Measurements from ENCODE around the gene BICC1. TPM values are rescaled to one million over a fixed set of nuclear protein-coding genes. Genes with fewer than 3 reads are reported as not detected.

Gene BICC1
- 91.3 and 105 TPM in 2 replicates for total RNA-seq (2014; rRNA removed; shearing (Covaris generic); ENCODE audit: low replicate concordance)

- DNase-seq (ENCODE audit: low read depth): peak; percentile 71
Measured at GRCh38 chr10:58512491-58513187, at the start of gene BICC1. Gene BICC1, plus strand, starts transcription at chr10:58512872. Its CDS starts 272 bp downstream, at chr10:58513144.

GRCh38 chr10:58464956-58465355, 47.7 kb upstream of the BICC1 start:
- no peak for DNase-seq (ENCODE audit: low read depth)
- in situ Hi-C loops (cut with HindIII; ENCODE audit: low pct_unique_long_range_greater_than_20kb, low sequenced_read_pairs): no loop called here

More at GRCh38 chr10:58512491-58513187, at the start of gene BICC1:
- in situ Hi-C loops (cut with HindIII; ENCODE audit: low pct_unique_long_range_greater_than_20kb, low sequenced_read_pairs): no loop called here

- in situ Hi-C loops (cut with HindIII; ENCODE audit: low pct_unique_long_range_greater_than_20kb, low sequenced_read_pairs): no loop called here
- no peak for DNase-seq (ENCODE audit: low read depth)
Measured at GRCh38 chr10:58465629-58466028, 47.0 kb upstream of the BICC1 start.

- no peak for DNase-seq (ENCODE audit: low read depth)
- in situ Hi-C loops (cut with HindIII; ENCODE audit: low pct_unique_long_range_greater_than_20kb, low sequenced_read_pairs): no loop called here
Measured at GRCh38 chr10:58467931-58468635, 44.6 kb upstream of the BICC1 start.

GRCh38 chr10:58473976-58474375, 38.7 kb upstream of the BICC1 start:
- in situ Hi-C loops (cut with HindIII; ENCODE audit: low pct_unique_long_range_greater_than_20kb, low sequenced_read_pairs): no loop called here
- peak; percentile 23 for DNase-seq (ENCODE audit: low read depth)

- in situ Hi-C loops (cut with HindIII; ENCODE audit: low pct_unique_long_range_greater_than_20kb, low sequenced_read_pairs): no loop called here
- peak; percentile 54 for DNase-seq (ENCODE audit: low read depth)
Measured at GRCh38 chr10:58475322-58476277, 37.1 kb upstream of the BICC1 start.

GRCh38 chr10:58477122-58477521, 35.5 kb upstream of the BICC1 start:
- no peak for DNase-seq (ENCODE audit: low read depth)
- in situ Hi-C loops (cut with HindIII; ENCODE audit: low pct_unique_long_range_greater_than_20kb, low sequenced_read_pairs): no loop called here

GRCh38 chr10:58477902-58478301, 34.8 kb upstream of the BICC1 start:
- no peak for DNase-seq (ENCODE audit: low read depth)
- in situ Hi-C loops (cut with HindIII; ENCODE audit: low pct_unique_long_range_greater_than_20kb, low sequenced_read_pairs): no loop called here

GRCh38 chr10:58479045-58479444, 33.6 kb upstream of the BICC1 start:
- no peak for DNase-seq (ENCODE audit: low read depth)
- in situ Hi-C loops (cut with HindIII; ENCODE audit: low pct_unique_long_range_greater_than_20kb, low sequenced_read_pairs): no loop called here

GRCh38 chr10:58480321-58480720, 32.4 kb upstream of the BICC1 start:
- in situ Hi-C loops (cut with HindIII; ENCODE audit: low pct_unique_long_range_greater_than_20kb, low sequenced_read_pairs): no loop called here
- no peak for DNase-seq (ENCODE audit: low read depth)

GRCh38 chr10:58481569-58482109, 31.0 kb upstream of the BICC1 start:
- DNase-seq (ENCODE audit: low read depth): no peak
- in situ Hi-C loops (cut with HindIII; ENCODE audit: low pct_unique_long_range_greater_than_20kb, low sequenced_read_pairs): no loop called here

- DNase-seq (ENCODE audit: low read depth): no peak
- in situ Hi-C loops (cut with HindIII; ENCODE audit: low pct_unique_long_range_greater_than_20kb, low sequenced_read_pairs): no loop called here
Measured at GRCh38 chr10:58486821-58487220, 25.9 kb upstream of the BICC1 start.

GRCh38 chr10:58488921-58489320, 23.8 kb upstream of the BICC1 start:
- in situ Hi-C loops (cut with HindIII; ENCODE audit: low pct_unique_long_range_greater_than_20kb, low sequenced_read_pairs): no loop called here
- no peak for DNase-seq (ENCODE audit: low read depth)

- no peak for DNase-seq (ENCODE audit: low read depth)
- in situ Hi-C loops (cut with HindIII; ENCODE audit: low pct_unique_long_range_greater_than_20kb, low sequenced_read_pairs): no loop called here
Measured at GRCh38 chr10:58502956-58503355, 9.7 kb upstream of the BICC1 start.

- in situ Hi-C loops (cut with HindIII; ENCODE audit: low pct_unique_long_range_greater_than_20kb, low sequenced_read_pairs): no loop called here
- peak; percentile 53 for DNase-seq (ENCODE audit: low read depth)
Measured at GRCh38 chr10:58508316-58508715, 4.4 kb upstream of the BICC1 start.

GRCh38 chr10:58511765-58512490, 744 bp upstream of the BICC1 start:
- no peak for DNase-seq (ENCODE audit: low read depth)
- in situ Hi-C loops (cut with HindIII; ENCODE audit: low pct_unique_long_range_greater_than_20kb, low sequenced_read_pairs): no loop called here

- in situ Hi-C loops (cut with HindIII; ENCODE audit: low pct_unique_long_range_greater_than_20kb, low sequenced_read_pairs): no loop called here
- DNase-seq (ENCODE audit: low read depth): peak; percentile 78
Measured at GRCh38 chr10:58513188-58514110, 777 bp downstream of the BICC1 start.

Measured in Caki2 (cell line).